Transverse colon (tissue), 4 donors: ENCODE results near the gene ZNF638. TPM values are rescaled to one million over a fixed set of nuclear protein-coding genes. Genes with fewer than 3 reads are reported as not detected.

ENCODE experiments used
- DNase-seq: peaks from one replicate; pipeline ENCODE4 v3.0.0-alpha.2; 2019
- H3K27ac ChIP-seq, 4 donors: fragments of 200-600 bp; sonication (generic); 2 replicates each; pipeline ENCODE4 v1.5.1; 2016 to 2018; ENCODE audit warnings: inconsistent platforms in 4 of 4
- H3K27me3 ChIP-seq: fragments of 200-600 bp; sonication (generic); 2 replicates; pipeline ENCODE4 v1.5.1; 2017; ENCODE audit warnings: inconsistent platforms
- H3K36me3 ChIP-seq, 4 donors: fragments of 200-600 bp; sonication (generic); 2 replicates each; pipeline ENCODE4 v1.5.1; 2017 to 2019; ENCODE audit warnings: inconsistent platforms in 4 of 4
- H3K4me1 ChIP-seq, 4 donors: fragments of 200-600 bp; sonication (generic); 2 replicates each; pipeline ENCODE4 v1.5.1; 2017 to 2020; ENCODE audit warnings: inconsistent platforms in 4 of 4
- H3K4me3 ChIP-seq, 4 donors: fragments of 200-600 bp; sonication (generic); 1 replicate in 1 of 4; 2 replicates in 3 of 4; pipeline versions ENCODE4 v1.5.1 to v1.6.1; 2017 to 2019; ENCODE audit warnings: inconsistent platforms in 4 of 4
- H3K9me3 ChIP-seq, 2 donors: fragments of 200-600 bp; sonication (generic); 2 replicates each; pipeline ENCODE4 v1.5.1; 2017 to 2019; ENCODE audit warnings: inconsistent platforms in 2 of 2
- CTCF ChIP-seq, 5 experiments: fragments of 200-600 bp in 3 of 5; fragments of 450-650 bp in 2 of 5; sonication (generic) in 3 of 5; IDR thresholded peaks; 1 replicate in 2 of 5; 2 replicates in 3 of 5; pipeline ENCODE4 v1.5.1; 2016 to 2017; ENCODE audit warnings: antibody characterized with exemption in 5 of 5, inconsistent platforms in 3 of 5, mild to moderate bottlenecking in 2 of 5, moderate library complexity in 1 of 5
- EP300 ChIP-seq: sonication (generic); formaldehyde crosslinking; IDR thresholded peaks from one replicate; pipeline ENCODE4 v1.6.1; 2017; ENCODE audit warnings: antibody characterized with exemption, low read depth
- POLR2A ChIP-seq: fragments of 450-650 bp; IDR thresholded peaks from one replicate; pipeline ENCODE4 v1.6.1; 2016; ENCODE audit warnings: antibody characterized with exemption, mild to moderate bottlenecking, moderate library complexity
- POLR2AphosphoS5 ChIP-seq, 3 donors: sonication (generic); formaldehyde crosslinking; IDR thresholded peaks; one replicate each; pipeline ENCODE4 v1.6.1; 2016; ENCODE audit warnings: antibody characterized with exemption in 3 of 3
- WGBS, 2 donors: methylation state at CpG; one replicate each; pipeline ENCODE4 v1.1.5; 2018; ENCODE audit warnings: low coverage in 1 of 2; 5-methylcytosine and 5-hydroxymethylcytosine counted together
- in situ Hi-C, 4 donors: fragments of 200-750 bp; cut with MboI; loops; one replicate each; pipeline versions ENCODE4 v1.15.0 to v1.15.1; 2017; ENCODE audit warnings: low sequenced_read_pairs in 3 of 4, low pct_ligation_motif_present in 1 of 4, low pct_unique_long_range_greater_than_20kb in 1 of 4
- intact Hi-C: fragments of 100-400 bp; cut with DNase I; formaldehyde crosslinking; loops from one replicate; pipeline ENCODE4 v1.15.1; 2023; ENCODE audit warnings: low total_unique reads
- total RNA-seq, 4 donors: library from RNA; depleted of rRNA; stranded (reverse); fragments of >200 nt; gene quantifications; one replicate each; pipeline ENCODE4 v1.1.0, GENCODE V29; 2016

ZNF638 gene
- total RNA-seq, 4 donors from 2014 or later, result 99.9 to 181 (median 142) TPM

- Histone ChIP-seq H3K9me3 (no peaks in the 10 kb centered on the region), H3K4me1 (peaks cover 8 to 35% (median 22%) of the 10 kb centered on the region in 4 donors), H3K27ac (peak overlapping the region in 1 of 4 donors; percentile 51), H3K27me3 (peaks cover 25% of the 10 kb centered on the region), H3K36me3 (no peaks in the 10 kb centered on the region), H3K4me3 (no peak overlapping the region)
- TF ChIP-seq CTCF (IDR thresholded peaks at IDR 0.05), result no peak
- no peak for TF ChIP-seq POLR2AphosphoS5 (IDR thresholded peaks at IDR 0.05)
- no peak for TF ChIP-seq EP300
- intact Hi-C loops (no loop called here), in situ Hi-C loops (no loop called here)
- DNase-seq, result no peak
- 66% methylated on average over 2 of the region's 2 CpGs; no CpG with 5 or more reads in 1 of the 2 donors for WGBS, 2 donors
Observed at GRCh38 chr2:71459084-71459431, 127.5 kb downstream of the ZNF638 start.

GRCh38 chr2:71460056-71460455, 128.5 kb downstream of the ZNF638 start:
- in situ Hi-C loops (no loop called here), intact Hi-C loops (no loop called here)
- Histone ChIP-seq H3K9me3 (no peaks in the 10 kb centered on the region), H3K4me3 (no peak overlapping the region), H3K27ac (no peak overlapping the region), H3K36me3 (no peaks in the 10 kb centered on the region), H3K4me1 (peaks cover 6 to 26% (median 16%) of the 10 kb centered on the region in 4 donors), H3K27me3 (peaks cover 21% of the 10 kb centered on the region)
- 69 to 89% methylated on average over 4 to 6 of the region's 6 CpGs for WGBS, 2 donors
- DNase-seq, result no peak
- TF ChIP-seq POLR2AphosphoS5 (IDR thresholded peaks at IDR 0.05), result no peak
- no peak for TF ChIP-seq EP300
- no peak for TF ChIP-seq POLR2A
- no peak for TF ChIP-seq CTCF (IDR thresholded peaks at IDR 0.05)

- Histone ChIP-seq H3K9me3 (no peaks in the 10 kb centered on the region), H3K27me3 (peaks cover 20% of the 10 kb centered on the region), H3K4me3 (no peak overlapping the region), H3K27ac (no peak overlapping the region), H3K4me1 (peaks cover 6 to 22% (median 14%) of the 10 kb centered on the region in 4 donors), H3K36me3 (no peaks in the 10 kb centered on the region)
- 56 to 78% methylated on average over 2 to 9 of the region's 9 CpGs for WGBS, 2 donors
- no peak for TF ChIP-seq POLR2A
- TF ChIP-seq EP300, result no peak
- TF ChIP-seq CTCF (IDR thresholded peaks at IDR 0.05), result peak in 3 of 5 experiments; percentile 26 to 52 (median 31)
- no peak for TF ChIP-seq POLR2AphosphoS5 (IDR thresholded peaks at IDR 0.05)
- no peak for DNase-seq
- intact Hi-C loops (no loop called here), in situ Hi-C loops (no loop called here)
Observed at GRCh38 chr2:71460595-71461303, 129.2 kb downstream of the ZNF638 start.

GRCh38 chr2:71461304-71461671, 129.7 kb downstream of the ZNF638 start:
- intact Hi-C loops, result no loop called here
- 44 to 62% methylated on average over 5 of the region's 5 CpGs for WGBS, 2 donors
- no peak overlapping the region for H3K4me3 ChIP-seq
- DNase-seq, result no peak
- no peak overlapping the region for H3K27ac ChIP-seq
- TF ChIP-seq CTCF (IDR thresholded peaks at IDR 0.05) (no peak), POLR2A (no peak), POLR2AphosphoS5 (IDR thresholded peaks at IDR 0.05) (no peak), EP300 (no peak)
- H3K9me3 ChIP-seq, result no peaks in the 10 kb centered on the region
- H3K4me1 ChIP-seq, result peaks cover 7 to 22% (median 14%) of the 10 kb centered on the region in 4 donors
- H3K27me3 ChIP-seq, result peaks cover 25% of the 10 kb centered on the region
- no peaks in the 10 kb centered on the region for H3K36me3 ChIP-seq
- in situ Hi-C loops, result no loop called here
